Stimulated activated CD4-positive, alpha-beta T cell treated with anti-CD3 and anti-CD28 coated beads, Interleukin-4, amount 100 ng/mL, for 24 hours (primary cell): Measurements from ENCODE around the gene ANKRD16.
"Not testable (repeated sequence)": the region's sequence is repeated elsewhere in the genome, so short reads cannot be mapped to it uniquely, and the experiment has no call there.

Experiments used
- DNase-seq: peaks from one replicate; pipeline ENCODE4 v3.0.0-alpha.2; 2020

ANKRD16 gene

DNA sequence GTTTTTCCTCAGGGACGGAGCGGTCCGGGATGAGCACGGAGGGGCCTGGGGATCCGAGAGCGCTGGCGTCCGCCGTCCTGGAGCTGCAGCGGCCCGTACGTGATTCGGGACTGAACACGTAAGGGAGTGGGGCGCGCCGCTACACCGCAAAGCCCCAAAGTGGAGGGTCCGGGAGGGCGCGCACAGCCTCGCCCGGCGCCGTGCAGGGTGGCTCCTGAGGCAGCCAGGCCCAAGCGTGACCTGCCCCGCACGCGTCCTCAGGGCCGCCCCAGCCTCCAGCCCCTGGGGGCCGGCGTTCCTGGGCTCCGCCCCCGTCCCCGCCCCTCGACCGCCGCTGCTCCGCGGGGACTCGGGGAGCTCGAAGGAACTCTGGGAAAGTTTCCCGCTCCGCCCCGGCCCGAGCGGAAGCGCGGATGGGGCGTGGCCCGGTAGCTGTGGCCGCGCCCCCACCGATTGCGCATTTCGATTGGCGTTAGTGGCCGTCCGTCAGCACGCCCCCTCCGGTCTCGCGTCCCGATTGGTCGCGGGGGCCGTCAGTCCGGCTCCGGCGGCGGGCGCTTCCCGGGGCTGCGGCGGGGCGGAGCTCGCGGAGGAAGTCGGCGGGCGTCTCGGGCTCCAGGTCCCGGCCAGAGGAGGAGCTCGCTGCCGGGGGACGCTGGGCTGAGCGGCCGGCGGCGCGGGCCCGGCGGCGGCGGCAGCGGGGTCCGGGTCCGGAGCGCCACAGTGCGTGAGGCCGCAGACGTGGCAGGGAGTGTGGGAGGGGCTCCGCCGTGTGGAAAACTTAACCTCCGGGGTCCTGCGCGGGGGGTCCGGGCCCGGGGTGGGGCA is at the start of gene ANKRD16, which contains the start of gene FBH1:
Gene ANKRD16 (minus strand): TSS at position 270 of the 828 bp plus-strand sequence. CDS start 539 bp downstream, outside the sequence.
Gene FBH1 (plus strand): TSS at position 620 of the 828 bp plus-strand sequence. CDS start 103 bp downstream, at position 723.
- DNase-seq: peak; percentile 97

DNA sequence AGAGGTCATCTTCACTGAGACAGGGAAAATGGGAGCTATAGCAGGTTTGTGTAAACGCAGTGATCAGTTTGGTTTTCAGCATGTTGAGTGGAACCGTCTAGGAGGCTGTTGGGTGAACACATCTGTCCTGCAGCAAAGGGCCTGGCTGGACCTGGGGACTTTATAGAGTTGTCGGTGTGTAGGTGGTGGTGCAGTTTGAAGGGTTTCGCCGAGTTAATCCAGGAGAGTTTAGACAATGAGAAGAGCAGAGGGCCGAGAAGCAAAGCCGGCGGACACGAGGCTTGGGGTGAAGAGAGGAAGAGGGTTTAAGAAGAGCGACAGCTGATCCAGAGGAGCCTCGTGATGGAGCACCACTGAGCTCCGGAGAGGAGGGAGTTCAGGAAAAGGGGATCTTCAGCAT is 48.6 kb upstream of the ANKRD16 start:
- no peak for DNase-seq

DNA sequence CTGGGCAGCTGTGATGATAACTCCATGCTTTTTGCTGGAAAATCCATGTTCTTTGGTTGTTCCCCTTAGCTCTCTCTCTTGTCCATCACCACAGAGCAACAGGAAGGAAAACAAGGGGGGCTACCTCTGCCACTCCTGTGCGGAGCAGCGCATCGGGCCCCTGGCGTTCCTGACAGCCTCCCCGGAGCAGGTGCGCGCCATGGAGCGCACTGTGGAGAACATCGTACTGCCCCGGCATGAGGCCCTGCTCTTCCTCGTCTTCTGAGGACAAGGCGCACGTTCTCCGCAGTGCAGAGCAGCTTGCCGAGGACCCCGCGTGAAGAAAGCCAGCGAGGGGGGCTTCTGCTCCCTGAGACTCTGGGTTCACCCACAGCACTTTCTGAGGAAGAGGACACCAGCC is 47.3 kb upstream of the ANKRD16 start:
- no peak for DNase-seq

DNA sequence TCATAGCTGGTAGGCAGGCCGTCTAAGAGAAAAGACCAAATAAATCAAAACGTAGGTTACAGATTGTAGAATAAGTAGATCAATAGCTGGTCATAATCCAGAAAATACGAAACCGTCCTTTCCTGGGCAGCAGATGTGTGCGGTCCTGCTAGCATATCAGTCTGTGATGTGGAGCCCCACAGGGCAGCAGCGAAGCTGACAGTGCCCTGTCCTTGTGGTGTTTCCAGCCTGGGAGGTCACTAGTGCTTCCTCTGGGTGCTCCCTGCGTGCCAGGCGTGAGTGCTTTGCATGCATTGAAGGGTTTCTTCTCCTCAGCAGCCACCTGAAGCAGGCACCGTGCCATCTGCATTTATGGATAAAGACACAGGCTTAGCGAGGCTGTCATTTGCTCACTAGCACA is 45.9 kb upstream of the ANKRD16 start:
- DNase-seq: no peak

DNA sequence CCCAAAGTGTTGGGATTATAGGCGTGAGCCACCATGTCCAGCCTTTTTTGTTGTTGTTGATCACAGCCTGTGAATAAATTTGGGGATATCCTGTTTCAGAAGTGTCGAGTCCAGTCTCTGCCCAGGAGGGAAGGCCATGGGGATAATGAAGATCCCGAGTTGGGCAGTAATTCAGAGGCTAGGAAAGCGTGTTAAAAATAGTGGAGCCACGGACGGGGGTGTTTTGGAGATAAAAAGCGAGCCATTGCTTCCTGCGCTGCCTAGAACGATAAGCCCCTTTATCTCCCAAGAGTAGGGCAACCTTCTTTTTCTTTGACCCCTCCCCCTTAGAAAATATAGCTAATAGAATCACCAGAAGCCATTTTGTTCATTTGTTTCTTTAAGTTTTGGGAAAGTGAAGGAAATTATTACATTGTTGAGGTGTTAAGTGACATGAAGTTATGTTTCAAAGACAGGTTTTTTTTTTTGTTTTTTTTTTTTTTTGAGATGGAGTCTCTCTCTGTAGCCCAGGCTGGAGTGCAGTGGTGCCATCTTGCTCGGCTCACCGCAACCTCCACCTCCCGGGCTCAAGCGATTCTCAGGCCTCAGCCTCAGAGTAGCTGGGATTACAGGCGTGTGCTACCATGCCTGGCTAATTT is 44.3 kb upstream of the ANKRD16 start:
- DNase-seq: no peak

DNA sequence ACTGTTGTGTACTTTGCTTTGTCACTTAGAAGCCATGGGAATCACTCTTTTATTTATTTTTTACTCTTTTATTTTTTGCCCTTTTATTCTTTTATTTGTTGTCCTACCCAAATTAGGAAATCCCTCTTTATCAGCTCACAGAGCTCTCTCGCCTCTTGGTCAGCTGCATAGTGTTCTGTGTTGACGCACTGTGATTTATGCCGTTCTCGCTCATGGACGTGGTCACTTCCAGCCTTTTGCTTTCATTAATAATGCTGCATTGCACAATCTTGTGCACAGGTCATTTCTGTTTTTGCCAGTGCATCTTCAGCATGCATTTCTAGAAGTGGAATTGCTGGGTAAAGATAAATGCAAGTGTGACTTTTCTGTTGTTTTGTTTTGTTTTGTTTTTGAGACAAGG is 42.7 kb upstream of the ANKRD16 start:
- no peak for DNase-seq

DNA sequence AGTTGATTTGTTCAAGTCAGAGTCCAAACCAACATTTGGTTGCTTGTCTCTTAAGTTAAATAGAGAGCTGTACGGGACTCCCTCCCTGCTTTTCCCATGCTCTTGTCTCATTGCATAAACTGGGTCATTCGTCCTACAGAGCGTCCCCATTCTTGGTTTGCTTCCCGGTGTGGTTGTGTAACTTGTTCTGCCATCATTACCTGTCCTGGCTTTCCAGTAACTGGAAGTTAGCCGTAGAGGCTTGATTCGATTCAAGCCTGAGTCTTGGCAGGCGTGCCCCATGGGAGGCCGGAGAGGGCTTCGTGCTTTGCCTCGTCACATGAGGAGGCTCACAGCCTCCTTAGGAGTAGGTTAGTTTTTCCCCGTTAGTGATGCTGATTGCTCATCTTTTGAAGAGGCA is 40.6 kb upstream of the ANKRD16 start:
- no peak for DNase-seq

DNA sequence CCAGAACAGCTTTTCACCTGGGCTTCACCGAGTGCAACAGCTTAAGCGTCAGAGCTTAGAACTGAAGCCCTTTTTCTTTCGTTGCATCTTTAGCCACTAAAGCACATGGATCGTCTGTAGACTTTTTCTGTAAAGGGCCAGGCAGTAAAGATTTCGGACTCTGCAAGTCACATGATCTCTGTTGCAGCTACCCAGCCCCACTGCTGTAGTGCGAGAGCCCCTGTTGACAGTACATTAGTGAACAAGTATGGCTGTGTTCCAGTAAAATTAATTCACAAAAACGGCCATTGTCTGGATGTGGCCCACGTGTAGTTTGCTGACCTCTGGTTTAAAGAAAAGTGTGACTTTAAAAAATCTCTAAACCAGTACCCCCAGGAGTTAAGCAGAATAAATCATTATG is 39.7 kb upstream of the ANKRD16 start:
- DNase-seq: no peak

DNA sequence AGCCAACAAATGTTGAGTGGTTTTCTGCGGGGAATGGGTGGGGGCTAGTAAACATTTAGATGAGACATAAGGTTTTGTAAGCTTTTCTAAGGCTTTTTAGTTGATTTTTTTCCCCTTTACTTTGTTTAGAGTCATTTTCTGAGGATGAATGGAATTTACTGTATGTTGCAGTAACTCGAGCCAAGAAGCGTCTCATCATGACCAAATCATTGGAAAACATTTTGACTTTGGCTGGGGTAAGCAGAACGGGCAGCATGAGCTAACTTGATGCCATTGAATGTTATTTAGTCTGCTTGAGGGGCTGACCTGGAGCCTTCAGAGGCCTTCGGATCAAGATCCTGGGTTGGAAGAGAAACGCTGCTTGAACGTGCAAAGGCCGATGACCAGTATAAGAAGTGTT is 37.6 kb upstream of the ANKRD16 start:
- DNase-seq: no peak

DNA sequence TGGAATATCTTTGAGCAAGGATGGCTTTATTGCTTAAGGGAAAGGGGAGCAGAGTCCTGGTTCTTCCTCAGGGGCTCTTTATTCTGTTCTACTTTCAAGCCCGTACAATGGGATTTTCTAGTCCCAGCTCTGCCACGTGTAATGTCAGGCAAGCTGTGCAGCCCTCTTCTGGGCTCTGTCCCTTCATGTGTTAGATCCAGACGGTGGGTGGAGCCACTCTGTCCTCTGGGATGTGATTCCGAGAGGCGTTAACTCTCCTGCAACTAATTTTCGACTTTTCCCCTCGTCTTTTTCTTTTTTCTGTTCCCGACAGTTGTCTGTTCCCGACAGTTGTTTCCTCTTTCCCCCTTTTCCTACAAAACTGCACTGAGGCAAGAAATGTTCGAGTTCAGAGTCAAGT is 35.2 kb upstream of the ANKRD16 start:
- DNase-seq: no peak

DNA sequence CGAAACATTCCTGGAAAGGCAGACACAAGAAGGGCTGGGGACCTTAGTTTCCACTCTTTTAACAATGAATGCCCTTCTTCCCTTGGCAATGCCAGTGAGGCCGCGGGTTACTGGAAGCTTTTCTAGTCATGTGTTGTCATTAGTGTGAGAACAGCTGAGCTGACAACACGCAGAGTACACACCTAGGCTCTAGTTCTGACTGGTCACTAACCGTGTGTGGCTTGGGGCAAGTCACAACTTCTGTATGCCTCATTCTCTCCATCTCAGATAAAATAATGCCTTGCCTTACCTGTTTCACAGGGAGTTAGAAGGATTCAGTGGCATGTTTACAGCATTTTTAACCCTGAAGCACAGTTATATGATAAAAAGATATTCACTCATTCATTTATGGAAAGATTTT is 32.1 kb upstream of the ANKRD16 start:
- DNase-seq: no peak

DNA sequence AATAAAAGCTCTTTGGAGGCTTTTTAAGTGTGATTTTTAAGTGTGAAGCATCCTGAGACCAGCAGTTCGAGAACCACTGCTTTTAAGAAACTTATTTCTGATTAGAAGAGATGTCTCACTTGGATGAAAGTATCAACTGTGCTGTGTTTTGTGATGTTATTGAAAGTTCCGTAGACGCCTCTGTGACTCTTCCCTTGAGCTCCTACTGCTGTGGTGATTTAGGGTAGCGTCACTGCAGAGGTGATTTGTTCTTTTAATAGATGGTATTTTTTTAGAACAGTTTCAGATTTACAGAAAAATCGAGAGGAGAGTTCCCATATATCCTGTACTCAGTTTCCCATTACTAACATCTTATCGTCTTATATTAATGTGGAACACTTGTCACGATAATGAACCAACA is 29.9 kb upstream of the ANKRD16 start:
- DNase-seq: no peak

DNA sequence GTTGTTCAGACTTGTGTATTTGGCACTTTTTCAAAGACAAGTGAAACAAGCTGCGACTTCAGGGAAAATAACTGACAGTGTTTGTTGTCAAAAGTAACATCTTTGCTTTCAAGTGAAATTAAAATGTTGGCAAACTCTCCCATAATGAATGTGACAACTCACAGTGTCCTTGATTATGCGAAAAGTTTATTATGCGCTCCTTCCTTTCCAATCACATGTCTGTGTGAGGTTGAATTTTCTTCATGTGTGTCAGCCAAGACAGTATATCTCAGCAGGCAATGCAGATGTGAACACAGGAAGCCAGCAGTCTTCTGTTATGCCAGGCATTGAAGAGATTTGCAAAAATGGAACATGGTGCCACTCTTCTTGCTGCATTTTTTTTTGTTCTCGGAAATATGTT is 29.1 kb upstream of the ANKRD16 start:
- no peak for DNase-seq

DNA sequence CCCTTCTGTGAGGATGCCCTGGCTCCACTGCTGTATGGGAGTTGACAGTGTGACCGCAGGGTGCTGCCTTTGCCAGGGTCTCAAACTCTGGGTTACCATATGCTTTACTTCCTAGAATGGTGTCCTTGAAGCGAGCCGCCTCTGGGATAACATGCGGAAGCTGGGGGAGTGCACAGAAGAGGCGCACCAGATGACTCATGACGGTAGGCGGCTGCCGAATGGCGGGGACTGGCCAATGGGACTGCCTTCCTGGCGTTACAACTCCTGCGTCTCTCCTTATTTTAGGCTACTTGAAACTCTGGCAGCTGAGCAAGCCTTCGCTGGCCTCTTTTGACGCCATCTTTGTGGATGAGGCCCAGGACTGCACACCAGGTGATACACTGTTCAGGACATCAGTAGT is 27.6 kb upstream of the ANKRD16 start:
- DNase-seq: no peak

DNA sequence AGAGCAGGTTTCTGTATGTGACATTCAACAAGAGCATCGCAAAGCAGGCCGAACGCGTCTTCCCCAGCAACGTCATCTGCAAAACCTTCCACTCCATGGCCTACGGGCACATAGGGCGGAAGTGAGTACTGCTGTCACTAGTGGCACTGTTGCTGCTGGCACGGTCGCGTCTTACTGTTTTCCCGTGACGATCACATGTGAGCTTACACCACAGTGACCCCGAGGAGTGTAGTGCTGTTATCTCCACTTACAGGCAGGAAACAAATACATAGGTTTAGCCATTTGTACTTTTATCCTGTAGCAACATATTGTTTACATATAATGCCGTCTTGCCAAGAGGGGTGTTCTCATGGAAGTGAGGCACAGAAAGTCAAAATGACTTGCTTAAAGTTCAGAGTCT is 25.8 kb upstream of the ANKRD16 start:
- no peak for DNase-seq

DNA sequence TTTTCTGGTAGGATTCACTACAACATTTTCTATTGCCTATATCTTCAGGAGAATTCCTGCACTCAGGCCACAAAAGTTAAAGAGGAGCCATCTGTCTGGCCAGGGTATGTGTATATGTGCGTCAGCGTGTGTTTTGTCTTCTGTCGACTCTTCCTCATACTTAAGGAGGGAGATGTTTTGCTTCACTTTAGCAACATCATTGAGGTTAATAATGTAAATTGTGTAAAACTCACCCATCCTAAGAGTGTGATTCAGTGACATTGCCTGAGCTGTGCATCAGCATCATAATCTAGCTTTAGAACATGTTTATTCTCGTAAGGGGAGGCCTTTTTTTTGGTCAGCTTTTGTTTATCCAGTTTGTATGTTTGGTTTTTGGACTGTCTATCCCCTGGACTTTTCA is 24.0 kb upstream of the ANKRD16 start:
- no peak for DNase-seq

DNA sequence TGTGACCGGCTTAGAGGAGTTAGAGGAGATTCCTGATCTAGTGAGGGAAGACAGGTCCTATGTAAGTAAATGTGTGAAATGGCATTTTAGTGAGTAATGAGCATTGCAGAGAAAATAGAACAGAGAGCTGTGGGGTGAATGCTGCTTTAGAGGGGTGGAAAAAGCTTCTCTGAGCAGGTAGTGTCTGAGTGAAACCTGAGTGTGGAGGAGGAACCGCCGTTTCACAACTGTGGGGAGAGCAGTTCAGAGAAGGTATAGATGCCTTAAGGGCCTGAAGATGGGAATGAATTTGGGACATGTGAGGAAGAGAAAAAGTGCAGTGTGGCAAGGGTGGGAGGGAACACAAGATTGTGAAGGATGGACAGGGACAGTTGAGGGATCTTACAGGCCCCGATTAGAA is 22.0 kb upstream of the ANKRD16 start:
- no peak for DNase-seq

DNA sequence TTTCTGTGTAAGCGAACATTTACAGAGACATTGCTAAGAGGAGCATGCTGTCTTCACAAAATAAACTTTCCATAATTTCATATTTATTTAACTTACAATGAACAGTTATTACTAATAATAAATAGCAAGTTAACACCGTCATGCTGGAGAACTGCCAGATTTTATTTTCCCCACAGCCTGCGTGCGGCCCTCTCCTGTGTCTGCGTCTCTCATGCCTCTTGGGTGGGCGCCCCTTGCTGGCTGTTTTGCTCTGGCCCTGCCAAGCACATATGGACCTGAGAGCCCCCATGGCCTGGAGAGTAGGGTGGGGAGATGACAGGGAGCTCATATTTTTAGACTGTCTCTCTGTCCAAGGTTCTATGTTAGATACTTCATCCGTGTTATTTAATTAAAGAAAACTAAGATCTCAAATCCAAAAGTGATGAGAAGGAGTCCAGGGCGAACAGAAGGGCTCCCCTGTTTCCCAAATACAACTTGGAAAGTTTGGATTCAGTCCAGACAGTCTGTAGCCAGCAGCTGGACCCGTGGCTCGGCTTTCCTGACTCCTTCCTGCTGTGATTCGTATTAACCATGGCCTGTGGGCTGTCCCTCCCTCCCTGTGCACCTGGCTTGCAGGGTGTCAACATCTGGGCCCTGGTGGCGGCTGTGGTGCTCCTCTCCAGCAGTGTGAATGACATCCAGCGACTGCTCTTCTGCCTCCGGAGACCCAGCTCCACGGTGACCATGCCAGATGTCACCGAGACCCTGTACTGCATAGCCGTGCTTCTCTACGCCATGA is 20.8 kb upstream of the ANKRD16 start:
- DNase-seq: no peak

DNA sequence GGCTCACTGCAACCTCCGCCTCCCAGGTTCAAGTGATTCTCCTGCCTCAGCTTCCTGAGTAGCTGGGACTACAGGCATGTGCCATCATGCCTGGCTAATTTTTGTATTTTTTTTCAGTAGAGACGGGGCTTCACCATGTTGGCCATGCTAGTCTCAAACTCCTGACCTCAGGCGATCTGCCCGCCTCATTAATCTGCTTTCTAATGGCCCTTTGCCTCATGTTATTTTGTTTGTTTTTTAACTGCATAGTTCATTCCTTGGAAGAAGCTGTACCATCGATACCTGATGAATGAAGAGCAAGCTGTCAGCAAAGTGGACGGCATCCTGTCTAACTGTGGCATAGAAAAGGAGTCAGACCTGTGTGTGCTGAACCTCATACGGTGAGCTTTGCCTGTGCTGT is 19.0 kb upstream of the ANKRD16 start:
- not testable (repeated sequence) for DNase-seq

DNA sequence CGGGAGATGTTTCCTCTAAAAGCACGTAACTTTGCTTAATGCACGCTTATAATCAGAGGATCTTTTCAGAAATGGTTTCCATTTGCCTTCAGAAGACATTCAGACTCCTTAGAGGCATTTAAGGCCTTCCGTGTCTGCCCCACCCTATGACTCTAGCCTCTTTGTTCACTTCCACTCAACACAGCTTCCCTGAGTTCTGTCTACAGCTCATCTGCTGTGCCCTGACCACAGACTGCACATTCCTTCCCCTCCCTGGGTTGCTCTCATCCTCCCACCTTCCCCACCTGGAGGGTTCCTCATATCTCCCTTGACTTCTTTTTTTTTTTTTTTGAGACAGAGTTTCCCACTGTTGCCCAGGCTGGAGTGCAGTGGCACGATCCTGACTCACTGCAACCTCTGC is 17.0 kb upstream of the ANKRD16 start:
- DNase-seq: no peak

DNA sequence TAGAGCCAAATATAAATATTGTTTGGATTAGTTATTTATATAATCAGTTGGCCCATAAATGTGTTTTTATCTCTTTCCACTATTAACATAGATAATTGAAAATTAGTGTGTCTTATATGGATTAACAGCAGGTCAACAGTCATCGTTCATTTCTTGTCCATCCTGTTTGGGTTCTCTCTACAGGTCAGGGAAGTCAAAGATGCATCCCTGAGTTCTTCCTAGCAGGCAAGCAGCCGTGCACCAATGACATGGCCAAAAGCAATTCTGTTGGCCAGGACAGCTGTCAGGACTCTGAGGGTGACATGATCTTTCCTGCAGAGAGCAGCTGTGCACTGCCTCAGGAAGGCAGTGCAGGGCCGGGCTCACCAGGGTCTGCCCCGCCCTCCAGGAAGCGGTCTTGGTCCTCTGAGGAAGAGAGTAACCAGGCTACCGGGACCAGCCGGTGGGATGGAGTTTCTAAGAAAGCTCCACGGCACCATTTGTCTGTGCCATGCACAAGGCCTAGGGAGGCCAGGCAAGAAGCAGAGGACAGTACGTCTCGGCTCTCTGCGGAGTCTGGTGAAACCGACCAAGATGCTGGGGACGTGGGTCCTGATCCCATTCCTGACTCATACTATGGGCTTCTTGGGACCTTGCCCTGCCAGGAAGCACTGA is 16.3 kb upstream of the ANKRD16 start:
- DNase-seq: no peak

DNA sequence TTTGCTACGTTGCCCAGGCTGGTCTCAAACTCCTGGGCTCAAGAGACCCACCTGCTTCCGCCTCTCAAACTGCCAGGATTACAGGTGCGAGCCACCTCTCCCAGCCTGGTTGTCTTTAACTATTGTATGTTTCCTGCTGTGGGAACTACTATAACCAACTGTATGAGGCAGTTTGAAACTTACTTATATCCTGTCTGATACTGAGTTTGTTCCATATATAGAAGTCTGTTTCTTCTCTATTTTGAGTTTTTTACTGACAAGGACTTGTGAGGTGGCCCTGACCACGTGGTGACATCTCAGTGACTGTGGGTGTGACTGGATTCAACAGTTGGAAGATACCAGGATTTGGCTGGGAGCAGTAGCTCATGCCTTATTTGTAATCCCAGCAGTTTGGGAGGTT is 14.5 kb upstream of the ANKRD16 start:
- no peak for DNase-seq

DNA sequence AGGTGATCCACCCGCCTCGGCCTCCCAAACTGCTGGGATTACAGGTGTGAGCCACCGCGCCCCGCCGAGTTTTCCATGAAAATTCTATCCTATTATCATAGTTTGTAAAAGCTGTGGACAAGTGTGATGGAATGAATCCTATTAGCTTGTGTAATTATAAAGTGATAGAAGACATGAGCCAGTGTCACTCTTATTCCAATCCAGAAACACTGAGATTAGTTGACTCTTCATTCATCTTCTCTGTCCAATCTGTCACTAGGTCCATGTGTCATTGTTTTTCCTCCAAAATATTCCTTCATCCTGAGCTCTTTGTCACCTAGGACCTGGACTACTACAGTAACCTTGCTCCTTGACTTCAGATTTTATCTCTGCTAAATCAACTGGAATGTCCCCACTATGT is 13.9 kb upstream of the ANKRD16 start:
- DNase-seq: no peak
